Measurements from ENCODE around the gene PI4K2B.
"Not testable (repeated sequence)": the region's sequence is repeated elsewhere in the genome, so short reads cannot be mapped to it uniquely, and the experiment has no call there.

The PI4K2B gene

GRCh38 chr4:25308306-25308705 lies 74.5 kb downstream of the PI4K2B start:
- DNase-seq: no peak

GRCh38 chr4:25308761-25309160 lies 74.9 kb downstream of the PI4K2B start:
- DNase-seq: no peak

DNA sequence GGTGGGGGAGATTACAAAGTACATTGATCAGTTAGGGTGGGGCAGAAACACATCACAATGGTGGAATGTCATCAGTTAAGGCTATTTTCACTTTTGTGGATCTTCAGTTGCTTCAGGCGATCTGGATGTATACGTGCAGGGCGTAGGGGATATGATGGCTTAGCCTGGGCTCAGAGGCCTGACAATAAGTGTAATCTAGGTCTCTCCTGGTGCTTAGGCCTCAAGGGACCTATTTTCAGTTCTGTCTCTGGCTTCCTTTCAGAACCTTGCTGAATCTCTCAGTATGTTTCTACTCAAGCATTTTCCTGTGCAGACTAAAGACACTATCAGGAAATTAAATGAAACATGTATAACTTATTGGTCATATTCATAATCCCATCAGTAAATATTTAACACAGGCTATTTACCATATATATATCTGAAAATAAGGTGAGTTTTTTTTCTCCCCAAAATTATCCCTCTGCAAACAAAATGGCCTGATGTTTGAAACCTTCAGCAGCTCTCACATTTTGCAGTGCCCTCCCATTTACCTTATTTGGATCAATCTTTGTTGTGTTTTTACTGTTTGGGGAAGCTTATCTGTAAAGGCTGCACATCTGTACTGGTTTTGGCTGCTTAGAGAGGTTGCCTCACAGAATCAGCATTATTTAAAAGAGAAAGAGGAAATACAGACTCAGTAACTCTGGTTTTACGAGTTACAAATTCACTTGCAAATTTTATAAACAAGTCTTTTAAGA lies 76.4 kb downstream of the PI4K2B start:
- DNase-seq: no peak

GRCh38 chr4:25310803-25311166 lies 77.0 kb downstream of the PI4K2B start:
- DNase-seq: no peak

DNA sequence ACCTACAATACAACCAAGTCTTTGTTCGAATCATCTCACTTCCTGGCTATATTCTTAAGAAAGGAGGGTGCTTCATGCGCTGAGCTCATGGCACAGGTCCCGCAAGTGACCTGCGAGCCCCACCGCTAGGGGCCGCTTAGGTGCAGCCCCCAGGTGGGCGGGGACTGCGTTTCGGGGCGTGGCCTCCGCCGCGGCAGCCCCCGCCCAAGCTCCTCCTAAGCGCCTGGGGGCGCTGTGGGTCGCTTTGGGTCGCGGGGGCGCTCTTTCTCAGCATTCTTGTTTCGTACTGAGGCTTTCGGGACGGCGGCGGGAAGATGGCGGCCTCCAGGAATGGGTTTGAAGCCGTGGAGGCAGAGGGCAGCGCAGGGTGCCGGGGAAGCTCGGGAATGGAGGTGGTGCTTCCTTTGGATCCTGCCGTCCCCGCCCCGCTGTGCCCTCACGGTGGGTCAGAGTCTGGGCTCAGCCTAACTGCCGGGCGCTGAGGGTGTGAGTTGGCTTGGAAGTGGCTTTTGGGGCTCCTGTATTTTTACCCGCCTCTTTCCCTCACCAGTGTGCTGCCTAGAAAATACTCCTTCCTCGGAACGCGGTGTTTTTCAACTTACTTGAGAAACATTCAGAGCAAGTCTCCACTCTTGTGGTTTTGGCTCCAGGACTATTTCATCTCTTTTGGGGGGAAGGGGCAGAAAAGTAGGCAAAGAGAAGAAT lies 78.8 kb downstream of the PI4K2B start, which contains the start of gene ZCCHC4:
TSS of gene ZCCHC4 (plus strand) at position 279 of the 705 bp plus-strand sequence. CDS start at position 315, 36 bp downstream.
- DNase-seq: peak; percentile 57

GRCh38 chr4:25313201-25313895 lies 79.5 kb downstream of the PI4K2B start:
- DNase-seq: no peak

DNA sequence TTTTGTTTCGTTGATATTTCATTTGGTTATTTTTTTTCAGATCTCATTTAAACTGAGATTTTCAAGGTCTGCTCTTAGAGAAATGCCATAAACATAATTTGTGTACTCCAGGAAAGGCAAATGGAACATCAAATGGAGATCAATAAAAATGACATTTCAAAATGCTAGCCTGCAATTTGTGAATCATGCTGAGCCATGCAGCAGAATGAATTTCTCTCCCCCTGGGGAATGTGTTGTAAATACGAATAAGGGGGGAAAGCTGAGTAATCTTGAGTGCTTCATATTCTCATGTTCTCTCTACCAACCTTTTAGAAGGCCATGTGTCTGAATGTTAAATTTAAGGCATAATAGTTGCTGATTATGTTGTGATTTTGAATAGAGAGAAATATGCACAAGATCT lies 86.5 kb downstream of the PI4K2B start:
- no peak for DNase-seq

DNA sequence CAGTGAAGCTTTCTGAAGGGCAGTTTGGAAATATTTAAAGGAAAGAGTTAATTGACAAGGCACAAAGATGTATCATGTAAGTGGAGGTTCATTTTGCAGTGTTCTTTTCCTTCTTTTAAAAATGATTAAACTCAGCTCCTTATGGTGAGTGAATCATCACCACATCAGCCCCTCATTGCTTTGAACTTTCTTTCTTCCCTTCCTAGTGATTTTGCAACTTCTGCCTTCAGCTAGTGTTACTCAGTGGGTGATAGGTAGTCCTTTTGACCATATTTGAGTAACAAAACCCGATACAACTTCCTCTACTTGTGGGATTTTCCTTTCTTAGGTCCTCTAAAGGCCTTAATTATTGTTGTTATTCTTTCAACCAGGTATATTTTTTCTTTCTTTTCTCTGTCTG lies 86.9 kb downstream of the PI4K2B start:
- DNase-seq: no peak

GRCh38 chr4:25321703-25322102 lies 87.9 kb downstream of the PI4K2B start:
- DNase-seq: no peak

DNA sequence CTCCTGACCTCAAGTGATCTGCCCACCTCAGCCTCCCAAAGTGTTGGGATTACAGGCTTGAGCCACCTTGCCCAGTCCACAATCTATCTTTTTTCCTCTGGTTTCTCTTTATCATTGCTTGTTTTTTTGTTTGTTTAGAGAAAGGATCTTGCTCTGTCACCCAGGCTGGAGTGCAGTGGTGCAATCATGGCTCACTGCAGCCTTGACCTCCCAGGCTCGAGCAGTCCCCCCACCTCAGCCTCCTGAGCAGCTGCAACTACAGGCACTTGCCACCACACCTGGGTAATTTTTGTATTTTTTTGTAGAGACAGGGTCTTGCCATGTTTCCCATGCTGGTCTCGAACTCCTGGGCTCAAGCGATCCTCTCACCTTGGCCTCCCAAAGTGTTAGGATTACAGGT lies 94.6 kb downstream of the PI4K2B start:
- DNase-seq: not testable (repeated sequence)

All from NCI-H1694 (cell line).